SH-SY5Y (cell line): ENCODE data around the gene GAS2.

Experiments used
- GATA2 ChIP-seq: IDR thresholded peaks from 2 replicates; pipeline ENCODE4 v1.6.1; 2011; ENCODE audit warnings: mild to moderate bottlenecking, low read depth, low read length
- GATA3 ChIP-seq: IDR thresholded peaks from 2 replicates; pipeline ENCODE4 v1.6.1; 2011; ENCODE audit warnings: low read depth, mild to moderate bottlenecking, low read length, moderate library complexity

- TF ChIP-seq GATA3 (no peak), GATA2 (no peak)
Measured at GRCh38 chr11:22780952-22781593, 114.7 kb downstream of the GAS2 start.
